Thyroid gland (tissue), 4 donors: ENCODE data around the gene RASA3. TPM values are rescaled to one million over a fixed set of nuclear protein-coding genes. Genes with fewer than 3 reads are reported as not detected.

Experiments used
- DNase-seq, 2 donors: peaks; one replicate each; pipeline ENCODE4 v3.0.0-alpha.2; 2019
- H3K27ac ChIP-seq, 3 donors: fragments of 200-600 bp; sonication (generic); 1 replicate in 2 of 3; 2 replicates in 1 of 3; pipeline ENCODE4 v1.5.1; 2016 to 2019; ENCODE audit warnings: mild to moderate bottlenecking in 1 of 3, moderate library complexity in 1 of 3
- H3K27me3 ChIP-seq: fragments of 200-600 bp; sonication (generic); one replicate; pipeline ENCODE4 v1.5.1; 2019
- H3K36me3 ChIP-seq, 2 donors: fragments of 200-600 bp; sonication (generic); one replicate each; pipeline ENCODE4 v1.5.1; 2016 to 2019
- H3K4me1 ChIP-seq, 2 donors: fragments of 200-600 bp; sonication (generic); one replicate each; pipeline ENCODE4 v1.5.1; 2017 to 2019
- H3K4me3 ChIP-seq, 3 donors: fragments of 200-600 bp; sonication (generic); replicated peaks in 1 of 3; 1 replicate in 2 of 3; 2 replicates in 1 of 3; pipeline ENCODE4 v1.5.1; 2016; ENCODE audit warnings: mild to moderate bottlenecking in 1 of 3
- H3K9me3 ChIP-seq: fragments of 200-600 bp; sonication (generic); one replicate; pipeline ENCODE4 v1.5.1; 2017
- CTCF ChIP-seq, 6 experiments: fragments of 200-600 bp in 3 of 6; fragments of 450-650 bp in 3 of 6; sonication (generic) in 3 of 6; IDR thresholded peaks; one replicate each; pipeline ENCODE4 v1.5.1; 2016 to 2019; ENCODE audit warnings: antibody characterized with exemption in 6 of 6, mild to moderate bottlenecking in 2 of 6, inconsistent platforms in 1 of 6, moderate library complexity in 1 of 6
- POLR2A ChIP-seq, 2 donors: fragments of 450-650 bp; IDR thresholded peaks; one replicate each; pipeline ENCODE4 v1.6.1; 2017; ENCODE audit warnings: antibody characterized with exemption in 2 of 2, mild to moderate bottlenecking in 2 of 2, moderate library complexity in 1 of 2
- WGBS, 2 donors: methylation state at CpG; one replicate each; pipeline ENCODE4 v1.1.5; 2017; 5-methylcytosine and 5-hydroxymethylcytosine counted together
- intact Hi-C: fragments of 100-400 bp; cut with DNase I; formaldehyde crosslinking; loops from one replicate; pipeline ENCODE4 v1.15.1; 2023
- total RNA-seq, 4 donors: library from RNA; depleted of rRNA; stranded (reverse); fragments of >200 nt; gene quantifications; one replicate each; pipeline ENCODE4 v1.2.3, GENCODE V29; 2016

Gene RASA3
- total RNA-seq, 4 donors from 2014 or later, result 22.3 to 32.3 (median 25.5) TPM

- H3K27ac ChIP-seq, result peak overlapping the region in 1 of 3 donors; percentile 10
- intact Hi-C loops, result no loop called here
- TF ChIP-seq CTCF (IDR thresholded peaks at IDR 0.05) (no peak), POLR2A (IDR thresholded peaks at IDR 0.05) (no peak)
- 90 to 91% methylated on average over 21 of the region's 21 CpGs for WGBS, 2 donors
- H3K36me3 ChIP-seq, result no peaks in the 10 kb centered on the region
- DNase-seq, result no peak
- no peak overlapping the region for H3K4me3 ChIP-seq
- H3K27me3 ChIP-seq, result no peaks in the 10 kb centered on the region
- H3K9me3 ChIP-seq, result no peaks in the 10 kb centered on the region
- H3K4me1 ChIP-seq, result peaks cover 8 to 11% of the 10 kb centered on the region in 2 donors
Measured at GRCh38 chr13:114045113-114045735, 87.2 kb downstream of the RASA3 start.

GRCh38 chr13:114044486-114044885, 87.9 kb downstream of the RASA3 start:
- intact Hi-C loops, result no loop called here
- 80 to 86% methylated on average over 9 to 10 of the region's 17 CpGs for WGBS, 2 donors
- DNase-seq, result no peak

GRCh38 chr13:114043421-114044053, 88.9 kb downstream of the RASA3 start:
- H3K36me3 ChIP-seq, result no peaks in the 10 kb centered on the region
- H3K4me1 ChIP-seq, result peaks cover 11 to 15% of the 10 kb centered on the region in 2 donors
- no peaks in the 10 kb centered on the region for H3K9me3 ChIP-seq
- DNase-seq, result no peak
- intact Hi-C loops, result no loop called here
- 87 to 93% methylated on average over 21 to 23 of the region's 37 CpGs for WGBS, 2 donors
- H3K4me3 ChIP-seq, result no peak overlapping the region
- no peak for TF ChIP-seq CTCF (IDR thresholded peaks at IDR 0.05)
- no peak for TF ChIP-seq POLR2A (IDR thresholded peaks at IDR 0.05)
- no peaks in the 10 kb centered on the region for H3K27me3 ChIP-seq
- no peak overlapping the region for H3K27ac ChIP-seq

More at GRCh38 chr13:114044486-114044885, 87.9 kb downstream of the RASA3 start:
- Histone ChIP-seq H3K27me3 (no peaks in the 10 kb centered on the region), H3K4me1 (peaks cover 11 to 13% of the 10 kb centered on the region in 2 donors), H3K36me3 (no peaks in the 10 kb centered on the region), H3K27ac (peak overlapping the region in 1 of 3 donors; percentile 10), H3K9me3 (no peaks in the 10 kb centered on the region), H3K4me3 (no peak overlapping the region)
- no peak for TF ChIP-seq CTCF (IDR thresholded peaks at IDR 0.05)
- TF ChIP-seq POLR2A (IDR thresholded peaks at IDR 0.05), result no peak

- no peak overlapping the region for H3K27ac ChIP-seq
- TF ChIP-seq POLR2A (IDR thresholded peaks at IDR 0.05) (no peak), CTCF (IDR thresholded peaks at IDR 0.05) (no peak)
- WGBS, 2 donors, result 91 to 96% methylated on average over 27 to 38 of the region's 38 CpGs
- intact Hi-C loops, result no loop called here
- no peak overlapping the region for H3K4me3 ChIP-seq
- DNase-seq, result no peak
- no peaks in the 10 kb centered on the region for H3K9me3 ChIP-seq
- peaks cover 5 to 9% of the 10 kb centered on the region in 2 donors for H3K4me1 ChIP-seq
- H3K36me3 ChIP-seq, result no peaks in the 10 kb centered on the region
- H3K27me3 ChIP-seq, result no peaks in the 10 kb centered on the region
Measured at GRCh38 chr13:114042066-114042815, 90.2 kb downstream of the RASA3 start.
